CD4-positive, CD25-positive, alpha-beta regulatory T cell (primary cell): ENCODE measurements around the gene IDH3B. TPM values are rescaled to one million over a fixed set of nuclear protein-coding genes. Genes with fewer than 3 reads are reported as not detected.

ENCODE experiments used
- ATAC-seq, 2 donors: fragments of 150-1000 bp; cut with Tn5 transposase; one replicate each; pipeline ENCODE4 v1.10.0; 2021; ENCODE audit warnings: low read depth in 2 of 2, moderate number of reproducible peaks in 2 of 2, moderate library complexity in 1 of 2
- DNase-seq, 3 donors: peaks; one replicate each; pipeline versions ENCODE4 v3.0.0 to v3.0.0-alpha.2; 2012 to 2022; ENCODE audit warnings: mixed read lengths in 1 of 3
- H3K27ac ChIP-seq: one replicate; pipeline ENCODE4 v1.7.0; 2013; ENCODE audit warnings: mild to moderate bottlenecking, low read length; ENCODE audit not compliant: insufficient read depth, poor library complexity, severe bottlenecking
- H3K27me3 ChIP-seq: one replicate; pipeline ENCODE4 v1.7.0; 2013; ENCODE audit warnings: low read length; ENCODE audit not compliant: control insufficient read depth, insufficient read depth
- H3K36me3 ChIP-seq: one replicate; pipeline ENCODE4 v1.7.0; 2013; ENCODE audit warnings: mild to moderate bottlenecking, low read length, moderate library complexity; ENCODE audit not compliant: control insufficient read depth, insufficient read depth
- H3K4me1 ChIP-seq: 2 replicates; pipeline ENCODE4 v1.7.0; 2013; ENCODE audit warnings: mild to moderate bottlenecking, low read length; ENCODE audit not compliant: insufficient read depth, control insufficient read depth, poor library complexity, severe bottlenecking
- H3K4me3 ChIP-seq: one replicate; pipeline ENCODE4 v1.7.0; 2013; ENCODE audit warnings: low read depth, mild to moderate bottlenecking, low read length, moderate library complexity
- H3K9me3 ChIP-seq, 2 experiments: 1 replicate in 1 of 2; 2 replicates in 1 of 2; pipeline ENCODE4 v1.7.0; 2013; ENCODE audit warnings: low read length in 2 of 2, mild to moderate bottlenecking in 1 of 2, moderate library complexity in 1 of 2; ENCODE audit not compliant: control insufficient read depth in 2 of 2
- H3K27ac Mint-ChIP-seq, 3 donors: one replicate each; pipeline ENCODE4 v1.8.0; 2020 to 2022; ENCODE audit warnings: mild to moderate bottlenecking in 3 of 3, mixed read lengths in 3 of 3, moderate library complexity in 2 of 3
- H3K27me3 Mint-ChIP-seq: one replicate; pipeline ENCODE4 v1.8.0; 2022; ENCODE audit warnings: mild to moderate bottlenecking, mixed read lengths
- H3K36me3 Mint-ChIP-seq: one replicate; pipeline ENCODE4 v1.8.0; 2020; ENCODE audit warnings: mixed read lengths
- H3K4me1 Mint-ChIP-seq, 4 donors: one replicate each; pipeline ENCODE4 v1.8.0; 2020 to 2022; ENCODE audit warnings: mixed read lengths in 4 of 4, mild to moderate bottlenecking in 1 of 4
- H3K4me3 Mint-ChIP-seq, 4 donors: one replicate each; pipeline ENCODE4 v1.8.0; 2020 to 2022; ENCODE audit warnings: mild to moderate bottlenecking in 4 of 4, mixed read lengths in 4 of 4, moderate library complexity in 3 of 4
- H3K9me3 Mint-ChIP-seq, 7 donors: one replicate each; pipeline ENCODE4 v1.8.0; 2020 to 2022; ENCODE audit warnings: mixed read lengths in 7 of 7, mild to moderate bottlenecking in 3 of 7, moderate library complexity in 2 of 7
- polyA plus RNA-seq, 4 donors: library from polyadenylated mRNA; unstranded; fragments of 300-500 nt; fragmentation: Illumina TruSeq; gene quantifications; one replicate each; pipeline ENCODE4 v1.2.3, GENCODE V29; 2021
- total RNA-seq: library from RNA; stranded (reverse); gene quantifications from one replicate; pipeline ENCODE4 v1.2.3, GENCODE V29; 2022

IDH3B gene
- total and polyA plus RNA-seq, 5 donors from 2014 or later = 106 to 117 (median 111) TPM

- no peaks in the 10 kb centered on the region for H3K4me1 ChIP-seq
- Mint-ChIP-seq H3K9me3 (no peaks in the 10 kb centered on the region), H3K4me1 (no peaks in the 10 kb centered on the region), H3K36me3 (no peaks in the 10 kb centered on the region), H3K4me3 (no peak overlapping the region), H3K27ac (no peak overlapping the region), H3K27me3 (peaks cover 28% of the 10 kb centered on the region)
- H3K27ac ChIP-seq = no peak overlapping the region
- no peaks in the 10 kb centered on the region for H3K27me3 ChIP-seq
- no peaks in the 10 kb centered on the region for H3K36me3 ChIP-seq
- ATAC-seq (no peak), DNase-seq (no peak)
- no peaks in the 10 kb centered on the region for H3K9me3 ChIP-seq
- H3K4me3 ChIP-seq = no peak overlapping the region
These were observed 42.1 kb upstream of the IDH3B start for GRCh38 chr20:2705931-2706645.

- Histone ChIP-seq H3K4me1 (no peaks in the 10 kb centered on the region), H3K27ac (no peak overlapping the region), H3K9me3 (no peaks in the 10 kb centered on the region), H3K4me3 (no peak overlapping the region), H3K27me3 (no peaks in the 10 kb centered on the region), H3K36me3 (no peaks in the 10 kb centered on the region)
- peaks cover 22% of the 10 kb centered on the region for H3K27me3 Mint-ChIP-seq
- H3K4me3 Mint-ChIP-seq = no peak overlapping the region
- H3K9me3 Mint-ChIP-seq = no peaks in the 10 kb centered on the region
- ATAC-seq (no peak), DNase-seq (no peak)
- H3K27ac Mint-ChIP-seq = no peak overlapping the region
- H3K36me3 Mint-ChIP-seq = no peaks in the 10 kb centered on the region
- H3K4me1 Mint-ChIP-seq = no peaks in the 10 kb centered on the region
These were observed 39.9 kb upstream of the IDH3B start for GRCh38 chr20:2703716-2704475.

GRCh38 chr20:2701671-2702081 is 37.7 kb upstream of the IDH3B start:
- Mint-ChIP-seq H3K4me1 (no peaks in the 10 kb centered on the region), H3K27me3 (peaks cover 28% of the 10 kb centered on the region), H3K36me3 (no peaks in the 10 kb centered on the region), H3K27ac (no peak overlapping the region), H3K4me3 (no peak overlapping the region), H3K9me3 (no peaks in the 10 kb centered on the region)
- ATAC-seq (no peak), DNase-seq (no peak)
- Histone ChIP-seq H3K36me3 (no peaks in the 10 kb centered on the region), H3K9me3 (no peaks in the 10 kb centered on the region), H3K27ac (no peak overlapping the region), H3K4me3 (no peak overlapping the region), H3K27me3 (no peaks in the 10 kb centered on the region), H3K4me1 (no peaks in the 10 kb centered on the region)

- H3K27ac Mint-ChIP-seq = no peak overlapping the region
- Histone ChIP-seq H3K36me3 (no peaks in the 10 kb centered on the region), H3K4me3 (no peak overlapping the region), H3K4me1 (no peaks in the 10 kb centered on the region), H3K9me3 (no peaks in the 10 kb centered on the region), H3K27ac (no peak overlapping the region), H3K27me3 (no peaks in the 10 kb centered on the region)
- H3K36me3 Mint-ChIP-seq = no peaks in the 10 kb centered on the region
- no peak overlapping the region for H3K4me3 Mint-ChIP-seq
- H3K27me3 Mint-ChIP-seq = peaks cover 31% of the 10 kb centered on the region
- no peaks in the 10 kb centered on the region for H3K4me1 Mint-ChIP-seq
- H3K9me3 Mint-ChIP-seq = no peaks in the 10 kb centered on the region
- DNase-seq = no peak
- no peak for ATAC-seq
These were observed 37.1 kb upstream of the IDH3B start for GRCh38 chr20:2700913-2701620.

- Mint-ChIP-seq H3K27me3 (peaks cover 43% of the 10 kb centered on the region), H3K36me3 (no peaks in the 10 kb centered on the region), H3K4me1 (no peaks in the 10 kb centered on the region), H3K27ac (no peak overlapping the region), H3K9me3 (peaks cover 0 to 2% (median 0%) of the 10 kb centered on the region in 7 donors), H3K4me3 (no peak overlapping the region)
- Histone ChIP-seq H3K9me3 (no peaks in the 10 kb centered on the region), H3K4me3 (no peak overlapping the region), H3K27ac (no peak overlapping the region), H3K27me3 (peaks cover 10% of the 10 kb centered on the region), H3K36me3 (no peaks in the 10 kb centered on the region), H3K4me1 (no peaks in the 10 kb centered on the region)
- no peak for ATAC-seq
- DNase-seq = no peak
These were observed 35.9 kb upstream of the IDH3B start for GRCh38 chr20:2699775-2700413.

GRCh38 chr20:2698912-2699311 is 34.9 kb upstream of the IDH3B start:
- no peak overlapping the region for H3K4me3 ChIP-seq
- no peaks in the 10 kb centered on the region for H3K9me3 ChIP-seq
- peaks cover 0 to 4% (median 0%) of the 10 kb centered on the region in 7 donors for H3K9me3 Mint-ChIP-seq
- peaks cover 47% of the 10 kb centered on the region for H3K27me3 Mint-ChIP-seq
- H3K36me3 Mint-ChIP-seq = no peaks in the 10 kb centered on the region
- H3K4me1 ChIP-seq = peaks cover 3% of the 10 kb centered on the region
- H3K4me3 Mint-ChIP-seq = no peak overlapping the region
- H3K27ac Mint-ChIP-seq = no peak overlapping the region
- ATAC-seq (no peak), DNase-seq (no peak)
- no peaks in the 10 kb centered on the region for H3K36me3 ChIP-seq
- peaks cover 17% of the 10 kb centered on the region for H3K27me3 ChIP-seq
- no peaks in the 10 kb centered on the region for H3K4me1 Mint-ChIP-seq
- H3K27ac ChIP-seq = no peak overlapping the region

GRCh38 chr20:2698186-2698817 is 34.3 kb upstream of the IDH3B start:
- Histone ChIP-seq H3K36me3 (no peaks in the 10 kb centered on the region), H3K27ac (no peak overlapping the region), H3K27me3 (peaks cover 17% of the 10 kb centered on the region), H3K4me1 (peaks cover 9% of the 10 kb centered on the region), H3K9me3 (no peaks in the 10 kb centered on the region), H3K4me3 (no peak overlapping the region)
- Mint-ChIP-seq H3K9me3 (peaks cover 0 to 4% (median 0%) of the 10 kb centered on the region in 7 donors), H3K4me3 (no peak overlapping the region), H3K27ac (no peak overlapping the region), H3K4me1 (no peaks in the 10 kb centered on the region), H3K36me3 (no peaks in the 10 kb centered on the region), H3K27me3 (peaks cover 47% of the 10 kb centered on the region)
- DNase-seq = no peak
- no peak for ATAC-seq
